Activated gamma-delta T cell treated with anti-CD3 and anti-CD28 coated beads, Interleukin-2, amount 50 U/mL, for 16 hours (primary cell): Measurements from ENCODE around the gene SLC38A11.

Source experiments
- DNase-seq: peaks from one replicate; pipeline ENCODE4 v3.0.0-alpha.2; 2020; ENCODE audit warnings: low read depth

Gene SLC38A11

DNA sequence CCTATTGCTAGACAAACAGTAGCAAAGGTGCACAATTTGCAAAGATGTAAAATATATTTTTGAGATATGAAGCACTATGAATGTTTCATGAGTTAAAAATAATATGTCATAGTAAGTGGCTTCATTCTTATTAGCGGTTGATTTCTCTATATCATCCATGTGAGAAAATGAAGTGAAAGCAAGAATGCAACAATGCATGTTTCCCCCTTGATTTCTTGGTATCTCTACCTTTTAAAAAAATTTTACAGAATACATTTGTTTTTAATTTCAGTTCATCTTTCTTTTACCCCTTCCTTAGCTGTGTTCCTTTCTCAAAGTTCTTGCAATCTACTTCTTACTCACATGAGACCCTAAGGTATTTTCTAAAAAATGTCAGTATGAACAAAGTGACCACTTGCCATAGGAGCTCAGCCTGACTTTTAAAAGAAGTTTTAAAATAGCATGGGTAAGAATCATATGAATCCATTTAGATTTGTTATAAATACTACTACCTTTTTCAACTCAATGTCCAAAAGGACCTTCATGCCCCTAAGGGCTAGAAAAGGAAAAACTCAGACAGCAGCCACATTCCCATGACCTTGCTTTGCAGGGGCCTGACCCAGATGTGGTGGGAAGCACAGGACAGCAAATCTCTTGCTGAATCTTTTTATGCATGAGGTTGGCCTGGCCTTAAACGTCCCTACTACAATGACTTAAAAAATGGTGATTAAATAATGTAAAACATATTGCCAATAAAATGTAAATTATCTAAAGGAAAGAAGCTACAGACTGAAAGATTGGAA lies 14.8 kb upstream of the SLC38A11 start:
- DNase-seq: no peak

DNA sequence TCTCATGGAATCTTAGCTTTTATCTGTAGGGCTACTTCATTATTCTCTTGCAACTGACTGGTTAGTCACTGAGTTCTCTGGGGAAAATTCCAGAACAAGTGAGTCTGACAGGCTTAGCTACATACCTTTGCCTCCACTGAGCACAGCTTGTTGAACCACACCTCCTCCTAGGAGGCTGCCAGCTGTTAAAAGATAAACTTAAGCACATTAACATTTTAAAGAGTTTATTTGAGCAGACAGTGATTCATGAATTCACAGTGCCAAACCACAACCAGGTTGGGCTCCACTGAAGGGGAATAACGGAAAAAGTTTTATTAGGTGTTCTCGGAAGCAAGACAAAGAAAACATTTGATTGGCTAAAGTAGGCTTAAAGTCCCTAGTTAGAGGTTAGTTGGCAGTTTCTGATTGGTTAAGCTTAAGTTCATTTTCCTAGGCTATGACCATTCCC lies 12.5 kb upstream of the SLC38A11 start:
- no peak for DNase-seq

DNA sequence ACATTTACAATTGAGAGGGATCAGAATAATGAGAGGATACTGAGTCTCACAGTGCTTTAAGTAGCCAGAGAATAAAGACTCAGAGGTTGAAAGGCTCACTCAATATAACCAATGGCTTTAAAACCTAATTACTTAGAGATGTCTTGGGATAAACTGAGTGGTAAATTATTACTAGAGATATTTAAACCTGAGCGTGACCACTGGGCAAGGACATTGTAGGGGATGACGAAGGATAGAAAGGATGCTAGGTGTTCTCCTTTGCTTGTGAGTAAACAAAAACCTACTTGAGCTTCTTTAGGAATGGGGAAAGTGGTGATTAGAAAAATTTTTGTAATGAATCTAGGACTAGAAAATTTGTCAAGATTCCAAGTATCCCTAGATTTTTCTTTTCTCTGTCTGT lies 12.0 kb upstream of the SLC38A11 start:
- no peak for DNase-seq

DNA sequence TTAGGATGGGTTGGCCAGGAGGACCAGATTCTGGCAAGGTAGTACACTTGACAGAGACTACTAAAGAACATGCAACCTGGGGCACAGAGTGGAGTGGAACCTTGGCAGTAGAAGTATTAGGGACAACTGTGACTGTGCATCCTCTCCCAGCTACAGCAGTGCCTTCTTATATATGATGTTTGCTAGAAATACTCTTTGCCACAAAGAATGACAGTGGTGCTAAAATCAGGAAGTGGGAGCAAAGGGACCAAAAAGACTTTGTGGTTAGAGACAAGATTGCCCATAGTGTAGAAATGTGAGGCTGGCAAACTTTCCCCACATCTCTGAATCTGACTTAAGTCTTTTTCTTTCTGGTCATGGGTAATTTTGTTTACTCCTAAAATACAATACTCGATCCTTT lies 9.4 kb upstream of the SLC38A11 start:
- no peak for DNase-seq

DNA sequence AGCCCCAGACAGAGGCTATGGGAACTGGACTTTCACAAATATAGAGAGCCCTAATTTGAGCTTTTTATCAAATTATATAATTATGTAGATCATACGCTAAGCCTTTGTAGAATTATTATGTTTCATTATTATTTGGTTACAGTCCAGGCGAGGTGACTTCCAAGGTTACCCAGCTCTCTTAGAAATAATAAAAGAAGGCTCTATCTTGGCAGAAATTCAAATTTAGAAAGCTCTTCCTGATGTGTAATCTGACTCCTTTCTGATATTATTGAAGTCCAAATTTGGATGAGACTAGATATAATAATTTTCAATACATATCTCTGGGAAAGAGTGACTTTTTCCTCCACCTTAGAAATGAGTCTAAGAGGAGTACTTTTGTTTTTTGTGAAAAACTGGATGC lies 4.8 kb upstream of the SLC38A11 start:
- DNase-seq: no peak

DNA sequence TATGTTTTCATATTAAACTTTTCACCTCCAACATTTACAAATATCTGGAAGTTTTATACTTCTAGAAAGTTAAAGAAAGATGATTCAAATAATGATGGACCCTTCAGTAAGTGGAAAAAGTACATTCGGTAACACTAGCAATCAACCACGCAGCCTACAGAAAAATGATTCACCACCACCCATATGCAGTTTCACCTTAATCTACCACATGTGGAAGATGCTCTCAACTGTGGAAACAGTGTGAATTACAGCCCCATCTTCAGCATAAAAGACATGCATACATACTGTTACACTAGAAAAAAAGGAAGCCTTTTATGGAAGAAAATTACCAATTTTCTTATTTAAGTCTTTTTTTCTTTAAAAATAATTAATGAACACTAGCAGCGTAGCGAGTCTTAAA lies 1.1 kb downstream of the SLC38A11 start:
- DNase-seq: no peak

DNA sequence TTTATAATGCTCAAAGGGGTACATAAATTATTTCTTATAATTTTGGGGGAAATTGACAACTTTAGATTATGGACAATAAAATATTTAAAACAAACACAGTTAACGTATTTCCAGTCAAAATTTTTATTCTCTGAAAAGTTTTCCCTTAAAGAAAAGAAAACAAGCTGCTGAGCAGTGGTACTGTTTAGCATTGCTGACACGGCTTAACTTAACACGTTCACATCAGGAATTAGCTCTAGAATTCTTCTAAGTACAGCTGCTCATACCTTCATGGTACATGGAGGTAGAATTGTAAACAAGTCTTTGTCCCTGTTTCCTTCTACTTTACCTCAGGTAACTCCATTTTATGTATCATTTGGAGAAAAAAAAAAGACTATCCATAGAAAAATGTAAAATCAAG lies 2.0 kb downstream of the SLC38A11 start:
- DNase-seq: no peak

DNA sequence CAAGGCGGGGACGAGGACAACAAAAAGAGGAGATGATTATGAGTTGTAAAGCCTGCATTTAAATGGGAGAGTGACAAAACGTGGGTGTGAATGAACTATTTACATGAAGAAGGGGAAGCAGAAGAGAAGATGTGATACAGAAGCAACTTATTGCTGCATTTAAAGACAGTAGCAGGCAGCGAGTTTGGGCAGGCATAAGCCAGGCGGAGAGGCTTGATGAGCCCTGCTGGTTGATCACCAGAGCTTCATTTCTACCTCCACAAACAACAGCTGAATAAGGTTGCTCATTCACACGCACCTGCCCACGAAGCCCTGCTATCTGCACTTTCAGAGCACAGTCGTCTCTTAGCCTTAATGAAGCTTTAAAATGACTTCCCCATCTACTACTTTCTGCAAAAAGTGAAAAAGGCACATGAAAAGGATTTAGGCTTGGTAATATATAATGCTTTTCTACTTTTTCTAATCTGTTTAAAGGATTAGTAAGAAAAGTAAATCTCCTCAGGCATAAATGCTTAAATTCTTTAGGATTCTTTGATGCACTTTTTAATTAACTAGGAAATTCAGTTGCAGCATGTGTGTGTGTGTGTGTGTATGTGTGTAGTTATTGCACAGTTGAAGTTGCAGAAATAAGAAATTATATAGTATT lies 3.1 kb downstream of the SLC38A11 start:
- no peak for DNase-seq

DNA sequence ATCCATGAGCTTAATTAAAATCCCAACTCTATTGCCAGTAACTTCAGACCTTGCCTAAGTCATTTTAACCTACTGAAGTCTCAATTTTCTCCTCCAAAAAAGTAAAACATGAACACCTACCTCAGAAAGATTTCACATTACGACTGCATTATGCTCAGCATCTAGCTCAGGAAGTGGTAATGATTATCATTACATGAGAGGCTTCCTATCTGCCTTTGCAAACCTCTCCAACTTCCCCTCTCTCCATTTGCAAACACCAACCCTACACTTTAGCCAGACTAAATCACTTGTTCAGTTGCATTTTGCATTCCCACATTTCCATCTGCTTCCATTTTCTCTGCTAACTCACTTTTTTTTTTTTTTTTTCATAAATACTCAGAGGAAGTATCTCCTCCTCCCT lies 6.8 kb downstream of the SLC38A11 start:
- DNase-seq: no peak

DNA sequence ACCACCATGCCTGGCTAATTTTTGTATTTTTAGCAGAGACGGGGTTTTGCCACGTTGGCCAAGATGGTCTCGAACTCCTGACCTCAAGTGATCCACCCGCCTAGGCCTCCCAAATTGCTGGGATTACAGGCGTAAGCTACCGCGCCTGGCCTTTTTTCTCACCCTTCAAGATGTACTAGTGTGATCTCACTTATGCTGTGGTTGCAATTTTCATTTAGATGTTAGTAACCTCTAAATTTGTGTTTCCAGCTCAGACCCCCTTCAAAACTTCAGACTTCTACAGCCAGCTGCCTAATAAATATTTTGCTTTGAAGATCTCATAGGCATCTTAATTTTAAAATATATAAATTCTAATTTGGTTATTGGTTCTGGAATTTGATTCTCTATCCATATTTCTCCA lies 8.0 kb downstream of the SLC38A11 start:
- no peak for DNase-seq

DNA sequence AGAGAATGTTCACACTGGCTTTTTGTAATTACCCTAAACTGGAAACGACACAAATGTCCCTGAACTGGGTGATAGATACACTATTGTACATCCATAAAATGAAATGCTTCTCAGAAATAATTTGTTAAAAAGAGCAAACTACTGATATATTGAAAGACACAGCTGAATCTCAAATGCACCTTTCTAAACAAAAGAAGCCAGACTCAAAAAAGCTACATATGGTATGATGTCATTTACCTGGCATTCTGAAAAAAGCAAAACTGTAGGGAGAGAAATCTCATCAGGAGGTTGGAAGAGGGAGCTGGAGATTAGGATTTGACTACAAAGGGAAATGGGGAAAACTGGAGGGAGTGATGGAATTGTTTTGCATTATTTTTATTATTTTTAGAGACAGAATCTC lies 12.0 kb downstream of the SLC38A11 start:
- no peak for DNase-seq

DNA sequence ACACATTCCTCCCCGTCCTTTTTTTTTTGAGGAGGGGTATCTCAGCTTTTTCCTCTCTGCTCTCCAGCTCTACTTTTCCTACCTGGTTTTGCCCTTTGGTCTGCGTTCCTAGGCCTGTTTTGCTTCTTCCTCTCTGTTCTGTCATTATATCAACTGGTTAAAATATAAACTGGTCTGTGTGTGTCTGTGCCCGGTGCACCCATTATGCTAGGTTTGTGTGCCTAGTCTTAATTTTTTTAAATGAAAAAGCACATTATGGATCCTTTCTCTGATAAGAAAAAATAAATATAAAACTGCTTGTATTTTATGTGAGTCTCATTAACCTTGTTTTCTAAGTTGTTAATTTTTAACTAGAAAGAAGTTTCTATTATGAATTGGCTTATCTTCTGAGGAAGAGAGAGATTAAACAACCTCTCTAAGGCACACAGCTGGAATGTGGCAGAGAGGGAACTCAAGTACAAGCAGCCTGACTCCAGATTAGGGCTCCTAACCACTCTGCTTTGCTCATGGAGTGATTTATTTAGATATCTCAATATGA lies 17.4 kb downstream of the SLC38A11 start:
- no peak for DNase-seq

DNA sequence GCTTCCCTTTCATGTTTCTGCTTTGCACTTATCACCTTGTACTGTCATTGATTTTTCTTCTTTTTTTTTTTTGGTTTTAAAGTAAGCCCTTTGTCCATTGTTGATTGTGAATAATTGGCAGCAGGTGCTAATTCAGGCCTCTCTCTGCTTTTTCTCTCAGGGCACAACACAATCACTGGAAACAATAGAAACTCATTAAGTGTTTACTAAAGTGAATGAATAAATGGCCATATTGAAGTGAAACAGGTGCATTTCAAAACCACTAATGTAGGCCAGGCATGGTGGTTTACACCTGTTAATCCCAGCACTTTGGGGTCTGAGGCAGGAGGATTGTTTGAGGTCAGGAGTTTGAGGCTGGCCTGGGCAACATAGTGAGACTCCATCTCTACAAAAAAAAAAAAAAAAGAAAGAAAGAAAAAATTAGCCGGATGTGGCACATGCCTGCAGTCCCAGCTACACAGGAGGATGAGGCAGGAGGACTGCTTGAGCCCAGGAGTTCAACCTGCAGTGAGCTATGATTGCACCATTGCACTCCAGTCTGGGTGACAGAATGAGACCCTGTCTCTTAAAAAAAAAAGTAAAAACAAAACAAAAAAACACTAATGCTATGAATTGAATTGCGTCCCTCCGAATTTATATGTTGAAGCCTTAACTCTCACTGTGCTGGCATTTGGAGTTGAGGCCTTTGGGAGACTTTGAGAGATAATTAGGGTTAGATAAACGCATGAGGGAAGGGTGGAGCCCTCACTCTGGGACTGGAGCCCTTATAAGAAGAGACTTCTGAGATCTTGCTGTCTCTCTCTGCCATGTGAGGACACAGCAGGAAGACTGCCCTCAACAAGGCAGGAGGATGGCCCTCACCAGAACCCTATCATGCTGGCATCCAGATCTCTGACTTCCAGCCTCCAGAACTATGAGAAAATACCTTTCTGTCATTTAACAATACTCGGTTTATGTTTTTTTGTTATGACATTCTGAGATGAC lies 19.9 kb downstream of the SLC38A11 start:
- no peak for DNase-seq

DNA sequence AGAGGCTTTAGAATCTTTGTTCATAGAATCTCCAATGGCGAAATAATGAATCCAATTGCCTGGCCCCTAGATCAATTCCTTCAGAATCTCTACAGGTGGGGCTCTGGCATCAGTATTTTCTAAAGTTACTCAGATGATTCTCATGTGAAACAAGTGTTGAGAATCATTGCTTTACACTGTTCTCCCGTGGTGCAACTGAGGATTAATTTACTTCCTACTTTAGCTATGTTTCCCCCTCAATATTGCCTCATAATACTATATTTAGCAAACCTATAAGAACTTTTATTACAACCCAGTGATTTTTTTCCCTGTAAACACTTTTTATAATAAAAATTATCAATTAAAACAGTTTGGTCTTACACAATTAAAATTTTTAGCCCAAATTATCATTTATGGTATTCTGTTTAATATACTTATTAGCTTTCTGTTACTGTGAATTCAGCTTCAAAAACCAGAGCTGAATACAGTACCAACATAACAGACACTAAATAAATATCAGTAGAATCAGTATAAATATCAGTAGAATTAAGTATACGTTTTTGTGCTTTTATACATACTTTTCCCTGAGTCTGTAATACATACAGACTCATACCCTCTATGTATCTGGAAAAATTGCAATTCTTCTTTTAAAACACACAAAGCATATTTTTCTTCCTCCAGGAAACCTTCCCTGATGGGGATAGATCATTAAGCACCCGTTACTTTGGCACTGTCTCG lies 20.8 kb downstream of the SLC38A11 start:
- DNase-seq: no peak

DNA sequence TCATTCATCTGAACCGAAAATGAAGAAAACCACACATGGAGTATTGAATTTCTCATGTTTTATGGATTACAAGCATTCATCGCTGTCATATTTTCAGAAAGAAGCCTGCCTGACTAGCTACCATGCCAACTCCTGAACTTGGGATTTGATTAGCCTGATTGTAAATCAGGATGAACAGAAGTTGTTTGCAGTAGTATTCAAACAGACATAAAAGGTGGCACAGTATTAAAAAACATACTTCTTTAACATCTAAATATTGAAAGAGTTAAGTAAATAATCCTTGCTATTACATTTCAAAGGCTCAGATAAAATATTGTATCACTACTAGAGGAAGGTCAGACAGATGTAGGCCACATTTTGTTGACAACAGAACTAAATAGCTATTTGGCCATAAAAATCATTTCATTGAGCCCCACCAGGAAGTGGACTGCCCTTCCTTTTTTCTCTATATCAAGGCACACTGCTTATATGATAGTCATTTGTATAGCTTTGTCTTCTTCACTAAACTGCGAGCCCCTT lies 21.6 kb downstream of the SLC38A11 start:
- no peak for DNase-seq

DNA sequence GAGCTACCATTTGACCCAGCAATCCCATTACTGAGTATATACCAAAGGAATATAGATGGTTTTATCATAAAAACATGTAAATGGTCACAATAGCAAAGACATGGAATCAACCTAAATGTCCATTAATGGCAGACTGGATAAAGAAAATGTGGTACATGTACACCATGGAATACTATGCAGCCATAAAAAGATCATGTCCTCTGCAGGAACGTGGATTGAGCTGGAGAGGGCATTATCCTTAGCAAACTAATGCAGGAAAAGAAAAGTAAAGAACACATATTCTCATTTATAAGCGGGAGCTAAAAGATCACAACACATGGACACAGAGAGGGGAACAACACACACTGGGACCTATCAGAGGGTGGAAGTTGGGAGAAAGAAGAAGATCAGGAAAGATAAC lies 22.9 kb downstream of the SLC38A11 start:
- no peak for DNase-seq

DNA sequence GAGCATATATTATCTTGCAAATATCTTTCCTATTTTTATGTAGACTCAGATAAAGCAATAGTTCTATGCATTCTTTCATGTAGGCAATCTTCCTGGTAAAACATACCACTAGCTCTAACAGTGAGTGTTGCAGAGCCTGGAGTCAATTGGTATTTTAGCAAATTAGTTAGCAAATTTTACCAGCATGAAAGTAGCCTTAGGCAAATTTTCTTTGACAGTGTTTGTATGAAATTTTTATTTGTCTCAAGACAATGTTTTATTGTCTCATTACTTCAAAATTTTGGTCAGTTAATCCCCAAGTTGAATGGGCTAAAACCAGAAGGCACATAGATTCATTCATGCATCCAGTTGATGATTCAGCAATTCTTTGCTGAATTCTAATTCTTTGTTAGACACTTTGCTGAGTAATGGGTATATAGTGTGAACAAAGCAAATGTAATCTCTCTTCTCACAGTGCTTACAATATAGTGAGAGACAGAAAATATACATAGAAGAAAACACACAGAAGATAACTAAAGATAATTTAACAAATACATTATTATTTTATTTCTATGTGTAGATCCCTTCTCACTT lies 27.1 kb downstream of the SLC38A11 start:
- DNase-seq: no peak

DNA sequence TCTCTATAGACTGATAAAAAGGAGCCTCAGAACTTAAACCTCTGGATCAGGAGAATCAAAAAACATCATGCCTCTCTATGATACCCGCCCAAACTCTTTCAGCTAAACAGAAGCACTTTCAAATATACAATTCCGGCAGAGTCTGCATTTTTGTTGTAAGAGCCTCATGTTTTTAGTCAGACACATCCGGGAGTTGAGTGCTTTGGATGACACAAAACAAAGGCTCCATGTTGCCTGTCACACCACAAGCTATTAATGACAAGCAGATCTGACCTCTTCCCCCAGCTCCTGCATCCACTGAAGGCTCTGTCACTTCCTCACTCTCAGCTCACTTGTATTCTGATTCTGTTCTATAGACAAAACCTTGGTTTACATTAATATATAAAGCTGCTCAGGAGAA lies 33.2 kb downstream of the SLC38A11 start:
- DNase-seq: no peak

DNA sequence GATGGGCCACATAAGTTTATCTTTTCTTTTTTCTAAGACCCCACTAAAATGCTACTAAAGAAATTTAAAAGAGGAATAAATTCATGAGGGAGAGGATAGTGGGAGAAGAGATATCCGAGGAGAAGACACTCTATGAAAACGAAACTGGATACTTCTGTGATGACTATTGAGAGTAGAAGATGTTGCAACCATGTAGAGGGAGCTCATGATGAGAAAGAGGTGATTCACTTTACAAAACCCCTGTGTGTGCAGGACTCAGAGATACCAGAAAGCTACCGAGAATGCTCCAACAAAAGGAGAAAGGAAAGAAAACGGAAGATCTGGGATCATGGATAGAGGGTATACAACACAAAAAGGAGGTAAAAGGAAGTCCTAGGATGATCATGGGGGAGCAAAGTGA lies 34.9 kb downstream of the SLC38A11 start:
- DNase-seq: no peak

DNA sequence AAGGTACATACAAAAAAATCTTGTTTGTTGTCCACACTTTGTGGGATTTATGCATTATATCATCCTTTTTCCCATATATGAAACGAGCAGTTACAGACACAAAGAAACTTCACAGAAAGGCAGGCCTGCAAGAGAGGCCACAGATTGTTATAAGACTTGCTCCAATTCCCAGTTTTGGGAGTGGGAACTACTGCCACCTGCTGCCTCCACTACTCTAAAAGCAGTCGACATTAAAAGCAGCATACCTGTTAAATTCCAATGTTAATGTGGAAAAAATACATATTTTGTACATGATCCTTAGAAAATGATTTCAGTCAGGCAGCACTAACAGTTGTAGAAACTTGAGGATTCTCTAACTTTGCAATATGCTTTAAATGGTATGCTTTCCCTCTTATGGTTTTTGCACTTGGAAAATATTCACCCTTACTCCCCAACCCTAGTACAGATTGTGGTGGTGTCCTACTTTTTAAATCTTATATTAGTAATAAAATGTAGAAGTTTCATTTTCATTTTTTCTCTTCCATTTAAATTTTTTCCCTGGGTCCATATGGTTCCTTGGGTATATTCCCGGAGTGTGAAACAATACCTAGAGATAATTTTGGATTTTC lies 37.9 kb downstream of the SLC38A11 start:
- no peak for DNase-seq

DNA sequence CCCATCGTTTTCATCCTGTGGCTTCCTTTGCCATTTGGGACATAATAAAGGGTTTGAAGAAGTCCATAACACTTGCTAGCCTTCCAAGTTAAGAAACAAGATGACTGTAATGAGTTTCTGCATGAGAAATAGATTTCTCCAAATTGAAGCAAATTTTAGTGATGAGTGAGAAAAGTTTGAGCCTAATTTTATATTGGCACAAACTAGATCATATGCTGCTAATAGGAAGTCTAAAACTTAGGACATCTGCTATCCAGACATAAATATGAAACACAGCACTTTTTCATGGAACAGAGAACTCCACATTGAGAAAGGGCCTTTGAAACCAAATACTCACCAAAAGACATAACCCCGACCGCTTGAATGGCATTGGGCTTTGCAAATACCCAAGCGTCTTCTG lies 39.8 kb downstream of the SLC38A11 start:
- DNase-seq: no peak
